Skeletal muscle tissue (tissue), 4 donors: ENCODE results near the gene ELF4. TPM values are rescaled to one million over a fixed set of nuclear protein-coding genes. Genes with fewer than 3 reads are reported as not detected.

Source experiments
- H3K27ac ChIP-seq: one replicate; pipeline ENCODE4 v1.7.0; 2013; ENCODE audit warnings: mild to moderate bottlenecking, low read depth, low read length, inconsistent platforms
- H3K27me3 ChIP-seq, 3 donors: one replicate each; pipeline ENCODE4 v1.7.0; 2013; ENCODE audit warnings: low read length in 3 of 3; ENCODE audit not compliant: control insufficient read depth in 3 of 3, insufficient read depth in 3 of 3
- H3K36me3 ChIP-seq, 3 donors: one replicate each; pipeline ENCODE4 v1.7.0; 2013; ENCODE audit warnings: low read length in 3 of 3; ENCODE audit not compliant: control insufficient read depth in 3 of 3, insufficient read depth in 3 of 3
- H3K4me1 ChIP-seq, 3 donors: one replicate each; pipeline ENCODE4 v1.7.0; 2013; ENCODE audit warnings: low read length in 3 of 3, mild to moderate bottlenecking in 3 of 3; ENCODE audit not compliant: control insufficient read depth in 3 of 3, insufficient read depth in 3 of 3
- H3K4me3 ChIP-seq, 3 donors: one replicate each; pipeline ENCODE4 v1.7.0; 2013; ENCODE audit warnings: low read length in 3 of 3
- H3K9ac ChIP-seq, 3 donors: one replicate each; pipeline ENCODE4 v1.7.0; 2013; ENCODE audit warnings: low read length in 3 of 3, mild to moderate bottlenecking in 3 of 3, moderate library complexity in 2 of 3, low read depth in 1 of 3
- H3K9me3 ChIP-seq, 3 donors: one replicate each; pipeline ENCODE4 v1.7.0; 2013; ENCODE audit warnings: low read length in 3 of 3; ENCODE audit not compliant: control insufficient read depth in 3 of 3
- total RNA-seq: library from RNA; depleted of rRNA; stranded (reverse); fragments of >200 nt; gene quantifications from one replicate; pipeline ENCODE4 v1.2.3, GENCODE V29; 2014
- donor health status: Osteomylitis.

ELF4 gene
- total RNA-seq, 1 donor from 2014 or later: 5.7 TPM

- peak overlapping the region; percentile 56 for H3K27ac ChIP-seq
- H3K4me1 ChIP-seq: peaks cover 12 to 24% (median 19%) of the 10 kb centered on the region in 3 donors
- H3K4me3 ChIP-seq: no peak overlapping the region
- no peaks in the 10 kb centered on the region for H3K36me3 ChIP-seq
- H3K9me3 ChIP-seq: no peaks in the 10 kb centered on the region
- no peaks in the 10 kb centered on the region for H3K27me3 ChIP-seq
- H3K9ac ChIP-seq: no peak overlapping the region
Measured at GRCh38 chrX:130085551-130086446, 24.5 kb downstream of the ELF4 start.

- H3K27me3 ChIP-seq: no peaks in the 10 kb centered on the region
- H3K27ac ChIP-seq: peak overlapping the region; percentile 56
- no peak overlapping the region for H3K9ac ChIP-seq
- no peaks in the 10 kb centered on the region for H3K9me3 ChIP-seq
- no peak overlapping the region for H3K4me3 ChIP-seq
- H3K36me3 ChIP-seq: no peaks in the 10 kb centered on the region
- H3K4me1 ChIP-seq: peaks cover 16 to 24% (median 19%) of the 10 kb centered on the region in 3 donors
Measured at GRCh38 chrX:130084631-130085237, 25.6 kb downstream of the ELF4 start.

DNA sequence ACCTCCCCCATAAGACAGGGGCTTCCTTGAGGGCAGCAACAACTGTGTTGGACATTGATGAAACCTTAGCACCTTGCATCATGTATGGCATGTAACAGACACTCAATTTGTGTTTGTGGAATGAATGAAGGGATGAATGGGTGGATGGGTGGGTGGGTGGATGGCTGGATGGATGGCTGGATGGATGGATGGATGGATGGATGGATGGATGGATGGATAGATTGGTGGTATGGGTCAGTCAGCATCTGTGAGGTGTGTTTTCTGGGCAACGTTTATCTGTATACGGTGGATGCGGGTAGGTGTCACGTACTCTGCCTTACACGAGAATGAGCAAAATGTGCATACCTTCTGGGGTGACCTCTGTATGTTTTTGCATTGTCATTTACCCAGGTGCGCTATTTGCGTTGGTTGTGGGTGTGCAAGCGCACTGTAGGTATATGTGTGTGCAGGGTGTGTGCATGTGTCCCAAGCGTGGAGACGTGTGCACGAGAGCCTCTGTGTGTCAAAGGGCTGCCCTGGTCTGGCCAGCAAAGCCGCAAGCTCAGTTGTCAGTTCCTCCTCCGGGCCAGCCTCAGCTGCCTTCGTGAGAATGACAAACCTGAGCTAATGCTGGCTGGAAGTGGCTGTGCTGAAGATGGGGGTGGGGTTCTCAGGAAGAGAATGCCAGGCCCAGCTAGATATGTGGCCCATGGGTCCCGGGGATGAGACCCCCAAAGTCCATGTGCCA is 26.5 kb downstream of the ELF4 start:
- H3K4me3 ChIP-seq: no peak overlapping the region
- no peaks in the 10 kb centered on the region for H3K27me3 ChIP-seq
- no peaks in the 10 kb centered on the region for H3K9me3 ChIP-seq
- peak overlapping the region; percentile 12 for H3K27ac ChIP-seq
- H3K36me3 ChIP-seq: no peaks in the 10 kb centered on the region
- peaks cover 16 to 24% (median 19%) of the 10 kb centered on the region in 3 donors for H3K4me1 ChIP-seq
- H3K9ac ChIP-seq: no peak overlapping the region

DNA sequence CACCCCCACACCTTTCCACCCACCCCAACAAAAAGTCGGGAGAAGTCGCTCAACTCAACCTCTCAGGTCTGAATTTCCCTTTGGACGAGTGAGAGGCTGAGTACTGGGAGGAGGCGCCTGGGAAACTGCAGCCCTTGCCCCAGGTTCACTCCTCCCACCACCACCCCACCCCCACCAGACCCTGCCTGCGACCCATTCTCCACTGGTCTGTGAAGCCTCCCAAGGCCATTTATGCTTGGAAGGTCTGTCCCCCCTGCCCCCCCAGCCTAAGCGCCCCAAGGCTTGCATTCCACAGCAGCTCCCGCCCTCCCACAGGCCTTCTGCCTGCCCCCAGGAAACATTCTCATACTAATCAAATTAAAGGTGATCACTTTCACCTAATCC is 27.2 kb downstream of the ELF4 start:
- Histone ChIP-seq H3K4me3 (no peak overlapping the region), H3K27me3 (no peaks in the 10 kb centered on the region), H3K36me3 (no peaks in the 10 kb centered on the region), H3K9me3 (no peaks in the 10 kb centered on the region), H3K27ac (peak overlapping the region; percentile 65), H3K9ac (no peak overlapping the region), H3K4me1 (peaks cover 16 to 24% (median 19%) of the 10 kb centered on the region in 3 donors)

DNA sequence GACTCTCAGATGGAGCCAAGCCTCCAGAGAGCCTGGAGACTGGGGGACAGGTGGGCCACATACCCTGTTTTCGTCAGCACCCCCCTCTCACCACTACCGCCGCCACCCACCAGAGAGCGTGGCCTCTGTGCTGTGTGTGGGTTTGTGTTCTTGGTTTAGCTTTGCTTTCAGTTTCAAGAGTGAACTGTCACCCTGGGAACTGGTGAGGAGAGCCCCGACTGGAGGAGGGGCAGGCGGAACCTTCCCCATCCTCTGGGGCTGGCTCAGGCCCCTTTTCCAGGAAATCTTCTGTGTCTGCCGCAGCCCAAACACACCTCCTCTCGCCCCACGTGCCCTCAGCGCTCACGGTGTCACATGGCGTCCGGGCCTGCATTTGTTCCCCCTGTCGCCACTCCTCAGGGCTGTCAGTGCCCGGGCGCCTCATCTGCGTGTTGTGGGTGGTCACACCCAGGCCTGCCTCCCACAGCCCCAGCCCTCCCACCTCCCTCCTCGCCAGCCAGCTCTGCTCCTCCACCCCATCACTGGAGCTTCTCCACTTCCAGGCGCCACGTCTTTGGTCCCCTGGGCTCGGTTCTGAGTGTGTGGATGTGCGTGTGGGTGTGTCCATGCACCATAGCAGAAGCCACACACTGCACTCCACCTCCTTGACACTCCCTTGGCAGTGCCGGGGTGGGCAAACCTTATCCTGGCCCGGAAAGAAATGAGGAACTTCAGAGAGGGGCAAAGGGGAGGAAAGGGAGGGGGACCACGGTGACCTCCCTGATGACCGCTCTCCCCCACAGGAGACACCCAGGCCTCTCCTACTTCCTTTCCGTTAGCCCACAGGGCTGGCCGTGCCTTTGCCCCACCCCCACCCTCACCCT is 27.8 kb downstream of the ELF4 start:
- Histone ChIP-seq H3K4me1 (peaks cover 16 to 24% (median 19%) of the 10 kb centered on the region in 3 donors), H3K27me3 (no peaks in the 10 kb centered on the region), H3K36me3 (no peaks in the 10 kb centered on the region), H3K9me3 (no peaks in the 10 kb centered on the region), H3K9ac (peak overlapping the region in 1 of 3 donors; percentile 16), H3K4me3 (peak overlapping the region in 1 of 3 donors; percentile 31), H3K27ac (peak overlapping the region; percentile 65)

GRCh38 chrX:130081421-130082045 is 28.8 kb downstream of the ELF4 start:
- Histone ChIP-seq H3K4me3 (no peak overlapping the region), H3K27me3 (no peaks in the 10 kb centered on the region), H3K4me1 (peaks cover 16 to 21% (median 19%) of the 10 kb centered on the region in 3 donors), H3K9me3 (no peaks in the 10 kb centered on the region), H3K27ac (peak overlapping the region; percentile 65), H3K9ac (no peak overlapping the region), H3K36me3 (no peaks in the 10 kb centered on the region)

DNA sequence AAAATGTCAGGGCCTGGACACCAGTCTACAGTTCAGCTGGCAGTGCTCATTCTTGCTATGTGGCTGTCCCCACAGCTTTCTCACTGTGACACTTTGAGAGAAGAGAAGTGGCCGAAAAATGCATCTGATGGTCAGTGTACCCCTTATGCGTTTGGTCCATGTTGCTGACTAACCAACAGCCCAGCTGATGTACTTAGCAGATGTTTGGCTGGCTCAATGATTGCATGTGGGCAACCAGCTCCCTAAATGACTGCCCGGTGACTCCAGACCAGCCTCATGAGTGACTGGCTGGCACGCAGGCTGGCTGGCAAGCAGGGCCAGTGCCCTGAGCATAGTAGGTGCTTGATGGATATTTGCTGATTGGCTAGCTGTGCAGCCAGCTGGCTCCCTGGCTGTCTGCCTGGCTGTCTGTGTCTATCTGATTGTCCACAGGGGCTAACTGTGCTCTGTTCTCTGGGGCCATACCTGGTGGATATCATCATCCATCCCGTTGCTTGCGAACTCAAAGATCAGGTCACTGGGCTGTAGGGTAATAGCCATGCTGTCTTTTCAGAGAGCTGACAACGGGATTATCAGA is 29.4 kb downstream of the ELF4 start:
- peaks cover 13 to 16% (median 15%) of the 10 kb centered on the region in 3 donors for H3K4me1 ChIP-seq
- H3K9me3 ChIP-seq: no peaks in the 10 kb centered on the region
- no peaks in the 10 kb centered on the region for H3K27me3 ChIP-seq
- H3K9ac ChIP-seq: no peak overlapping the region
- no peak overlapping the region for H3K27ac ChIP-seq
- H3K4me3 ChIP-seq: no peak overlapping the region
- no peaks in the 10 kb centered on the region for H3K36me3 ChIP-seq

DNA sequence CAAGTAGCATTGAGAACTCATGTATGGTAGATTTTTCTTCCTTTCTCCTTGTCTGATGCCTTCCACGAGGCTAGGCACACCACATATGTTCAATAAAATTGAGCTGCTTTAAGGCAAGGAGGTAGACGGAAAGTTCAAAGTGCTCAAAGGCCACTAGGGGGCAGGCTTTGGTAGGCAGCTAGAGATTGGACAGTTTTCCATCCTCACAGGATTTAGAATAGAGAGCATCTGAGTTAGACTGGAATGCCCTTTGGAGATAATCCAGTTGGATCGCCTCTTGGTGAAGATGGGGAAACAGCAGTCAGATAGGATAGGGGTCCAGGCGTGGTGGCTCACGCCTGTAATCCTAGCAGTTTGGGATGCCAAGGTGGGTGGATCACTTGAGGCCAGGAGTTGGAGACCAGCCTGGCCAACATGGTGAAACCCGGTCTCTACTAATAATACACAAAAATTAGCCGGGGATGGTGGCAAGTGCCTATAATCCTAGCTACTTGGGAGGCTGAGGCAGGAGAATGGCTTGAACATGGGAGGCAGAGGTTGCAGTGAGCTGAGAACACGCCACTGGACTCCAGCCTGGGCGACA is 30.4 kb downstream of the ELF4 start:
- Histone ChIP-seq H3K9me3 (no peaks in the 10 kb centered on the region), H3K36me3 (no peaks in the 10 kb centered on the region), H3K4me3 (no peak overlapping the region), H3K27ac (no peak overlapping the region), H3K4me1 (peaks cover 10 to 16% (median 11%) of the 10 kb centered on the region in 3 donors), H3K9ac (no peak overlapping the region), H3K27me3 (peaks cover 0 to 2% (median 0%) of the 10 kb centered on the region in 3 donors)
